Spinal cord (tissue), 10 donors: Measurements from ENCODE around the gene TNF. TPM values are rescaled to one million over a fixed set of nuclear protein-coding genes. Genes with fewer than 3 reads are reported as not detected.

Experiments
- DNase-seq, 6 donors: peaks; one replicate each; pipeline versions ENCODE4 v3.0.0 to v3.0.0-alpha.2; 2013 to 2015; ENCODE audit warnings: low spot score in 6 of 6, low read depth in 4 of 6
- H3K27ac ChIP-seq: one replicate; pipeline ENCODE4 v1.5.1; 2013; ENCODE audit warnings: low read depth, low read length, control low read depth
- H3K27me3 ChIP-seq: one replicate; pipeline ENCODE4 v1.6.1; 2013; ENCODE audit warnings: low read length; ENCODE audit not compliant: control insufficient read depth, insufficient read depth
- H3K36me3 ChIP-seq: one replicate; pipeline ENCODE4 v1.6.1; 2013; ENCODE audit warnings: low read length; ENCODE audit not compliant: control insufficient read depth, insufficient read depth
- H3K4me1 ChIP-seq: one replicate; pipeline ENCODE4 v1.6.1; 2013; ENCODE audit warnings: low read length; ENCODE audit not compliant: control insufficient read depth, insufficient read depth
- H3K4me3 ChIP-seq: one replicate; pipeline ENCODE4 v1.5.1; 2013; ENCODE audit warnings: low read depth, low read length, control low read depth
- H3K9me3 ChIP-seq: one replicate; pipeline ENCODE4 v1.6.1; 2013; ENCODE audit warnings: low read length; ENCODE audit not compliant: control insufficient read depth, insufficient read depth
- WGBS: methylation state at CpG from one replicate; pipeline ENCODE4 v1.1.5; 2013; ENCODE audit warnings: missing lambda C conversion rate; ENCODE audit not compliant: insufficient coverage; 5-methylcytosine and 5-hydroxymethylcytosine counted together
- polyA plus RNA-seq, 2 donors: library from polyadenylated mRNA; unstranded; fragments of 120-200 nt; gene quantifications; one replicate each; pipeline ENCODE4 v1.2.1, GENCODE V29; 2013; ENCODE audit not compliant: insufficient read length in 2 of 2
- total RNA-seq, 2 donors: library from RNA; depleted of rRNA in 1 of 2; stranded (reverse); fragments of 120-200 nt in 1 of 2; fragments of >200 nt in 1 of 2; gene quantifications; one replicate each; pipeline versions ENCODE4 v1.2.3 to v1.2.4, GENCODE V29; 2013 to 2014
- donor health status: healthy.

Gene TNF
- total and polyA plus RNA-seq, 4 donors, result 0.39 to 0.40 TPM; not detected in 2

- no peaks in the 10 kb centered on the region for H3K9me3 ChIP-seq
- no CpG with 5 or more reads among the region's 1 CpG for WGBS
- H3K4me3 ChIP-seq, result no peak overlapping the region
- H3K36me3 ChIP-seq, result no peaks in the 10 kb centered on the region
- no peaks in the 10 kb centered on the region for H3K27me3 ChIP-seq
- H3K27ac ChIP-seq, result no peak overlapping the region
- no peak for DNase-seq
- H3K4me1 ChIP-seq, result no peaks in the 10 kb centered on the region
Observed at GRCh38 chr6:31569861-31570536, 5.4 kb upstream of the TNF start.

GRCh38 chr6:31572041-31572911 lies 3.1 kb upstream of the TNF start, which contains the start of gene LTA:
LTA (plus strand) TSS chr6:31572289; CDS start chr6:31572743, 454 bp downstream.
- 80% methylated on average over 26 of the region's 27 CpGs for WGBS
- H3K27me3 ChIP-seq, result no peaks in the 10 kb centered on the region
- H3K4me3 ChIP-seq, result no peak within 1 kb of the TSS
- H3K27ac ChIP-seq, result no peak within 1 kb of the TSS
- no peaks in the 10 kb centered on the region for H3K36me3 ChIP-seq
- H3K9me3 ChIP-seq, result no peaks in the 10 kb centered on the region
- no peaks in the 10 kb centered on the region for H3K4me1 ChIP-seq
- no peak for DNase-seq

GRCh38 chr6:31573239-31574105 lies 1.9 kb upstream of the TNF start:
- no peak overlapping the region for H3K27ac ChIP-seq
- no peaks in the 10 kb centered on the region for H3K36me3 ChIP-seq
- H3K4me1 ChIP-seq, result no peaks in the 10 kb centered on the region
- no peak overlapping the region for H3K4me3 ChIP-seq
- no peak for DNase-seq
- H3K27me3 ChIP-seq, result no peaks in the 10 kb centered on the region
- no peaks in the 10 kb centered on the region for H3K9me3 ChIP-seq
- WGBS, result 86% methylated on average over 9 of the region's 9 CpGs

- H3K9me3 ChIP-seq, result no peaks in the 10 kb centered on the region
- H3K4me3 ChIP-seq, result no peak overlapping the region
- no peak overlapping the region for H3K27ac ChIP-seq
- no peaks in the 10 kb centered on the region for H3K27me3 ChIP-seq
- no peaks in the 10 kb centered on the region for H3K36me3 ChIP-seq
- WGBS, result 77% methylated on average over 14 of the region's 14 CpGs
- DNase-seq, result no peak
- no peaks in the 10 kb centered on the region for H3K4me1 ChIP-seq
Observed at GRCh38 chr6:31574106-31575061, 981 bp upstream of the TNF start.

- peaks cover 2% of the 10 kb centered on the region for H3K27me3 ChIP-seq
- no peaks in the 10 kb centered on the region for H3K9me3 ChIP-seq
- no peak overlapping the region for H3K4me3 ChIP-seq
- 74% methylated on average over 5 of the region's 8 CpGs for WGBS
- no peak overlapping the region for H3K27ac ChIP-seq
- no peaks in the 10 kb centered on the region for H3K36me3 ChIP-seq
- peaks cover 9% of the 10 kb centered on the region for H3K4me1 ChIP-seq
- DNase-seq, result no peak
Observed at GRCh38 chr6:31575952-31576685, 754 bp downstream of the TNF start.

GRCh38 chr6:31576897-31577578 lies 1.7 kb downstream of the TNF start:
- Histone ChIP-seq H3K27me3 (peaks cover 2% of the 10 kb centered on the region), H3K4me1 (peaks cover 18% of the 10 kb centered on the region)
- 89% methylated on average over 14 of the region's 19 CpGs for WGBS

GRCh38 chr6:31577579-31577966 lies 2.2 kb downstream of the TNF start:
- no peak overlapping the region for H3K27ac ChIP-seq
- peaks cover 22% of the 10 kb centered on the region for H3K4me1 ChIP-seq
- no peak for DNase-seq
- H3K27me3 ChIP-seq, result peaks cover 2% of the 10 kb centered on the region
- H3K36me3 ChIP-seq, result no peaks in the 10 kb centered on the region
- no peaks in the 10 kb centered on the region for H3K9me3 ChIP-seq
- H3K4me3 ChIP-seq, result no peak overlapping the region
- 92% methylated on average over 2 of the region's 3 CpGs for WGBS

More at GRCh38 chr6:31576897-31577578, 1.7 kb downstream of the TNF start:
- Histone ChIP-seq H3K27ac (no peak overlapping the region), H3K36me3 (no peaks in the 10 kb centered on the region), H3K9me3 (no peaks in the 10 kb centered on the region), H3K4me3 (no peak overlapping the region)
- no peak for DNase-seq
